ENCODE results near the gene TMEM150C. TPM values are rescaled to one million over a fixed set of nuclear protein-coding genes. Genes with fewer than 3 reads are reported as not detected.

The TMEM150C gene
- total RNA-seq, 1 experiment from 2014 or later, result 0.65 TPM

DNA sequence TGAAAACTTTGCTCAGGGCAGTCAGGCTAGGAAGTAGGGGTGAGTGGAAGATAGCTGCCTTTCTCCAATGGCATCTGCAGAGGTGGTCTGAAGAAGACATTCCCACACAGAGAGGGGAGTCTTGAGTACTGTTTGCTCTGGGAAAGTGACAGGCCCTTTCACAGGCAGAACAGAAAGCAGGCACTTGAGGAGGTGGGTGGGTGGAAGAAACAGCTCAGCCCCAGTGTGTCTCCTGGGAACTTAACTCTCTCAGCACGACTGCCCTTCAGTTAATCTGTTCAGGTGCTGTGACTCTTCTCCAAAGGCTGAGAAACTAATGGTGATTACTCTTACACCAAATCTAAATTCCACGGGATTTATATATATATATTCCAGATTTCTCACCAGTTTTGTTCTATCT is 103.1 kb downstream of the TMEM150C start:
- Histone ChIP-seq H3K9me3 (replicated peaks) (no peaks in the 10 kb centered on the region), H3K36me3 (peaks cover 80% of the 10 kb centered on the region), H3K27ac (no peak overlapping the region), H3K27me3 (no peaks in the 10 kb centered on the region), H3K4me3 (no peak overlapping the region), H3K4me1 (no peaks in the 10 kb centered on the region; the same call in 1 of the 2 replicates)
- DNase-seq, result no peak

DNA sequence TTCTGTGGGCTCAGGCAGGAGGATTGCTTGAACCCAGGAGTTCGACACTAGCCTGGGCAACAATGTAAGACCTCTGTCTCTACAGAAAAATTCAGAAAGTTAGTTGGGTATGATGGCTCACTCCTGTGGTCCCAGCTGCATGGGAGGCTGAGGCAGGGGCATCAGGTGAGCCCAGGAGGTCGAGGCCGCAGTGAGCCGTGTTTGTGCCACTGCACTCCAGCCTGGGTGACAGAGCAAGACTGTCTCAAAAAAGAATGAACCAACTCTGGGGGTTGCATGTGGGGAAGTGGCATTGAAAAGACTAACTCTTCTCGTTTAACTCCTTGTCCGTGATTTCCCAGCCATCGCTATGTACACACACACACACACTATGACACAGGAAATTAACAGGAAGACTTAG is 104.5 kb downstream of the TMEM150C start:
- peaks cover 85% of the 10 kb centered on the region for H3K36me3 ChIP-seq

DNA sequence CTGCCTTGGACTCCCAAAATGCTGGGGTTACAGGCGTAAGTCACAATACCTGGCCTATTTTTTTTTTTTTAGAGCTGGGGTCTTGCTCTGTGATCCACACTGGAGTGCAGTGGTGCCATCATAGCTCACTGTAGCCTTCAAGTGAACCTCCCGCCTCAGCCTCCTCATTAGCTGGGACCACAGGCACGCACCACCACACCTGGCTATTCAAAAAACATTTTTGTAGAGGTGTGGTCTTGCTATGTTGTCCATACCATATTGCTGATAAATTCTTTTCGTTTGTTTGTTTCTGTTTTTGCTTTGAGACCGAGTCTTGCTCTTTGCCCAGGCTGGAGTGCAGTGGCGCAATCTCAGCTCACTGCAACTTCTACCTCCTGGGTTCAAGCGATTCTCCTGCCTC is 109.8 kb downstream of the TMEM150C start:
- no peaks in the 10 kb centered on the region for H3K9me3 ChIP-seq (replicated peaks)
- H3K27me3 ChIP-seq, result no peaks in the 10 kb centered on the region
- no peak for DNase-seq
- H3K4me3 ChIP-seq, result no peak overlapping the region
- H3K36me3 ChIP-seq, result peaks cover 88% of the 10 kb centered on the region
- no peaks in the 10 kb centered on the region for H3K4me1 ChIP-seq
- no peak overlapping the region for H3K27ac ChIP-seq

More for the DNA sequence above, 104.5 kb downstream of the TMEM150C start:
- Histone ChIP-seq H3K9me3 (replicated peaks) (no peaks in the 10 kb centered on the region), H3K27ac (no peak overlapping the region), H3K4me1 (no peaks in the 10 kb centered on the region), H3K27me3 (no peaks in the 10 kb centered on the region), H3K4me3 (no peak overlapping the region)
- DNase-seq, result no peak

DNA sequence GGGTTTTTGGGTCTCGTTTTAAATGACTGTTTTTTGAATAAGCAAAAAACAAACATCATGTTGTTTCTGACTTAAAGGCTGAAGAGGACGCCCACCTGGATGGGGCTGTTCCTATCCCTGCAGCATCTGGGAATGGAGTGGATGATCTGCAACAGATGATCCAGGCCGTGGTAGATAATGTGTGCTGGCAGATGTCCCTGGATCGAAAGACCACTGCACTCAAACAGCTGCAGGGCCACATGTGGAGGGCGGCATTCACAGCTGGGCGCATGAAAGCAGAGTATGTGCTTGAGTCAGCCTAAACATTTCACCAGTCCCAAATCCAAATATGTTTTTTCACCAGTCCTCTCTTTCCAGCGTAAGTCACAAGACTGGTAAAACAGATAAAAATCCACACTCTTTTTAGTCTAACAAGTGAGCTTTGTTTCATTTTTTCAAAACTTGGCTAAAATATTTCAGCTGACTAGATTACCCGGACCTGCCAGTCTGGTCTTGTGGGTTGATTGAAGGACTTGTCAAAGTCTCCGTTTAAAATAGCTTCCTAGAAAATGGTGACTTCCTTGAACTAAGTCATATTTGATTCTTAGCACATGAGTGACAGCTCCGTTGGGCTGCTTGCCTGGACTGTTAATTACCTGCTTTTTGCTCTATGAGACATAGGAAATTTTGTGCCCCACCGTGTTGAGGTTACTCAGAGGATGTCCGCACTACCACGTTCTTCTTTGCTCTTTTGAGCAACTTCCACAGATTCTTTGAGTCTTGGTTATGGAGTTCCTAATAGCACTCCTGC is 110.6 kb downstream of the TMEM150C start:
- no peak for DNase-seq
- H3K27me3 ChIP-seq, result no peaks in the 10 kb centered on the region

DNA sequence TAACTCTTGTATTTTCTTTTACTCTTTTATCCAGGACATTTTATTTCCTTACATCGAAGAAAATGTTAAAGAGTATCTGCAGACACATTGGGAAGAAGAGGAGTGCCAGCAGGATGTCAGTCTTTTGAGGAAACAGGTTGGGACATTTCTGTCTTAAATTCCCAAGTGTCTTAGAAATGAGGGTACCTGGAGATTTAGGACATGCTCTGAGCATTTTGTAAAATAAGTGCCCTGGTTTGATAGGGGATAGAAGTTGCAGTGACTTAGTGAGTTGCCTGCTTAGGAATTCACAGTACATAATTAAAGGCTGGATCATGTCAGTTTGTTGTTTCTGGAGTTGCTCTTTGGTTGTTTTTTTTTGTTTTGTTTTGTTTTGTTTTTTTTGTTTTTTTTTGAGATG is 113.9 kb downstream of the TMEM150C start:
- Histone ChIP-seq H3K4me3 (no peak overlapping the region), H3K36me3 (peaks cover 57% of the 10 kb centered on the region), H3K9me3 (replicated peaks) (no peaks in the 10 kb centered on the region), H3K4me1 (no peaks in the 10 kb centered on the region), H3K27me3 (no peaks in the 10 kb centered on the region), H3K27ac (no peak overlapping the region)
- no peak for DNase-seq

More for the DNA sequence above, 110.6 kb downstream of the TMEM150C start:
- Histone ChIP-seq H3K36me3 (peaks cover 80% of the 10 kb centered on the region), H3K9me3 (replicated peaks) (no peaks in the 10 kb centered on the region), H3K4me3 (no peak overlapping the region), H3K4me1 (no peaks in the 10 kb centered on the region), H3K27ac (no peak overlapping the region)

DNA sequence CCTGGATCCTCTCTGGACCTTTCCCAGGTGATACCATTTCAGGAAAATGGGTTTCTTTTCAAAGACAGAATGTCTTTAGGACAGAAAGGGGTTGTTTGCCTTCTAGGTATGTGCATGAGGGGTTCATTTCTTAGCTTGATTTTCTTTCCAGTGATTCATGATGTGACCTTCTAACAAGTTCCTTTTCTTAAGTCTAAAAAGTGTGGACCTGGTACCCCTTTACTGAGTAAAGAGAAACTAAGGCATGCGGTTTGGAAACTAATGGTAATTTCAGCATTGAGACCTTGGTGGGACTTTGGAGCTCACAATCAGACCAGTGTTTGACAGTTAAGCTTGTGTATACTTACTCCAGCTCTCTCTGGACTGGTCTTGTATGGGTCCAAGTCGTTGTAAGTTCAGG is 122.7 kb downstream of the TMEM150C start:
- no peak for DNase-seq
- H3K4me1 ChIP-seq, result no peaks in the 10 kb centered on the region
- H3K27me3 ChIP-seq, result no peaks in the 10 kb centered on the region
- H3K36me3 ChIP-seq, result peaks cover 56% of the 10 kb centered on the region
- no peak overlapping the region for H3K4me3 ChIP-seq
- H3K9me3 ChIP-seq (replicated peaks), result no peaks in the 10 kb centered on the region; the same call in 1 of the 2 replicates
- H3K27ac ChIP-seq, result no peak overlapping the region

DNA sequence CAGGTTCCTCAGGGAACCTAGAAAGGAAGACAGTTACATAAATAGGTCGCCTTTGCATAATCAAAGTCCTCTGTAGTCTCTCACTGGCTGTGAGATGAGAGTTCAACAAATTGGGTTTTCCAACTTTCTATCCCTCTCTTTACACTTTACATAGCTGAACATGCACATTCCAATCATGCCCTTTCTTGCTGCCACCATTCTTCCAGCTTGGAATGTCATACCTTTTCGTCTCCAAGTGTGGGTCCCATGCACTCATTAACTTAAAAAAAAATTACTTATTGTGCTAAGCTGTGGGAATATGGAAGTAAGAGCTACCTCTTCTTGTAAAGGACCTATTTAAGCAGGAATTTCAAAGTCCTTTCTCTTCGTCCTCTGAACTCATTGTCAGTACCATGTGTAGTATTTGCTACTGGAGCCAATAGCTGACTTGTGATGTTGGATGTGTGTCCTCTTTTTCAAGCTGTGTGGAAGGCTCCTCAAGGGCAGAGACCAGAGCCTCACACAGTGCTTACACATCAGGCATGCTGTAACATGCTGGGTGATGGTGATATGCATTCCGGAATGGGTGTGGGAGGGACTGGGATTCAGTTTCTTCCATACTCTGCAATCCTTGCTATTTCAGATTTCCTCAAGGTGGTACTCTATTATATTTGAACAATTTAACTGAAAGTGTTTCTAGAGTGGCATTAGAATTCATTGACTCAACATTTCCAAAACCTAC is 124.3 kb downstream of the TMEM150C start:
- Histone ChIP-seq H3K9me3 (replicated peaks) (no peaks in the 10 kb centered on the region; the same call in 1 of the 2 replicates), H3K4me1 (no peaks in the 10 kb centered on the region), H3K36me3 (peaks cover 64% of the 10 kb centered on the region), H3K4me3 (no peak overlapping the region), H3K27me3 (no peaks in the 10 kb centered on the region), H3K27ac (no peak overlapping the region)
- DNase-seq, result no peak

DNA sequence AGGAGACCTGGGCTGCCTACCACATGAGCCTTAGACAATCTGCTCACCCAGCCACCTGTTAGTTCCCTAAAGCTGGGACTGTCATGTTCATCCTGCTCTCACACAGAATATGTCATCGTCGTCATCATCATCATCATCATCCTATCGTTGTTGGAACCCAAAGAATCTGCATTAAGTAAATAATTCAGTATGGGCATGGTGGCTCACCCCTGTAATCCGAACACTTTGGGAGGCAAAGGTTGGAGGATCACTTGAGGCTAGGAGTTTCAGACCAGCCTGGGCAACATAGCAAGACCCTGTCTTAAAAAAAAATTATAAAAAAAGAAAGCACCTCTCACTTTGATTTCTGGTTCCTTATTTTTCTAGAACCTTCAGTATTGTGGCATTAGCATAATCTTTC is 125.0 kb downstream of the TMEM150C start:
- no peaks in the 10 kb centered on the region; the same call in 1 of the 2 replicates for H3K9me3 ChIP-seq (replicated peaks)
- no peaks in the 10 kb centered on the region for H3K27me3 ChIP-seq
- H3K27ac ChIP-seq, result no peak overlapping the region
- no peaks in the 10 kb centered on the region for H3K4me1 ChIP-seq
- peaks cover 61% of the 10 kb centered on the region for H3K36me3 ChIP-seq
- no peak for DNase-seq
- no peak overlapping the region for H3K4me3 ChIP-seq

DNA sequence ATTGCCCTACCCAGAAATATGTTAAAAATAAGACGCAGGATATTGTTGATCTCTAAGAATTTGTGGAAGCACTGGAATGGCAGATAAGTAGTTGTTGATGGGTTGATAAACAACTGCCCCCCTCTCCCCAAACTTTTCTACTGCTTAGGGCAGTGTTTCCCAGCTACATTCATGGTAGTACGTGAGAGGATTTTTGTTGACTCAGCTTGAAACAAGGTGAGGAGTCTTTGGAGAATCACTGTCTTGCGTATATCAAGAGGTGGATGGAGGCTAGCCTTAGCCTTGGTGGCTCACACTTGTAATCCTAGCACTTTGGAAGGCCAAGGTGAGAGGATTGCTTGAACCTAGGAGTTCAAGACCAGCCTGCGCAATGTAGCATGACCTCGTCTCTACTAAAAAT is 125.7 kb downstream of the TMEM150C start:
- no peaks in the 10 kb centered on the region; the same call in 1 of the 2 replicates for H3K9me3 ChIP-seq (replicated peaks)
- no peaks in the 10 kb centered on the region for H3K27me3 ChIP-seq
- no peak overlapping the region for H3K27ac ChIP-seq
- peaks cover 59% of the 10 kb centered on the region for H3K36me3 ChIP-seq
- H3K4me1 ChIP-seq, result no peaks in the 10 kb centered on the region
- H3K4me3 ChIP-seq, result no peak overlapping the region
- no peak for DNase-seq

DNA sequence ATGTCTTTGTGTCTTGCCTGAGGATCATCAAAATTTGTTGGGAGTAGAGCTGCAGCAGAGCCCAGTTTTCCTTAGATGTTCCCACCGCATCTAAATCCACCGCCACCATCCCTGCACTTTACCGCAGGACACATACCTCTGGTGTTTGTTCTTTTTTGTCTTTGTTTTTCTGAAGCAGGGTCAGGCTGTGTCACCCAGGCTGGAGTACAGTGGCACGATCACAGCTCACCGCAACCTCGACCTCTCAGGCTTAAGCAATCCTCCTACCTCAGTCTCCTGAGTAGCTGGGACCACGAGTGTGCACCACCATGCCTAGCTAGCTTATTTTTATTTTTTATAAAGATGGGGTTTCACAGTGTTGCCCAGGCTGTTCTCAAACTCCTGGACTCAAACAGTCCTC is 126.8 kb downstream of the TMEM150C start:
- H3K9me3 ChIP-seq (replicated peaks), result no peaks in the 10 kb centered on the region; the same call in 1 of the 2 replicates
- no peaks in the 10 kb centered on the region for H3K27me3 ChIP-seq
- H3K27ac ChIP-seq, result no peak overlapping the region
- no peak overlapping the region for H3K4me3 ChIP-seq
- peaks cover 53% of the 10 kb centered on the region for H3K36me3 ChIP-seq
- DNase-seq, result no peak
- H3K4me1 ChIP-seq, result no peaks in the 10 kb centered on the region

DNA sequence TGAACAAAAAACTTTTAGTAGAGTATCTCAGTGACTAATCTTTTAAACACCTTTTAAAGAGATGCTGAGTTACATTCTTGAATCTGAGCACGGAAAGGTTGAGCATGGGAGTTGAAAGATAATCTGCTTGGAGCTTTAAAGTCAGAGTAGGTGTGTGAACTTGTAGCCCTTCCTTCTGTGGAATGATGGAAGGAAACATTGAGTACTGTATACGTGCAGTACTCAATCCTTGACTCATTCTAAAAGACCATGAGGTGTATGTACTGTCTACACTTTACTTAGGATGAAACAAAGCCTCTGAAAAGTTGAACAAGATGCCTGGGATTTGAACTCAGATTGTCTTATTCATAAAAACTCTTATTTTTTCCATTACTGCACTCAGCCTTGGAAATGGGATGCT is 128.0 kb downstream of the TMEM150C start:
- Histone ChIP-seq H3K4me3 (no peak overlapping the region), H3K27me3 (no peaks in the 10 kb centered on the region), H3K36me3 (peaks cover 44% of the 10 kb centered on the region), H3K9me3 (replicated peaks) (no peaks in the 10 kb centered on the region), H3K27ac (no peak overlapping the region), H3K4me1 (no peaks in the 10 kb centered on the region)
- DNase-seq, result no peak

Other genes starting within 250 kb of the TMEM150C start
- 188 and 200 TPM in 2 replicates for gene HNRNPD, start 188.0 kb downstream of the TMEM150C start, total RNA-seq (2014; rRNA removed; shearing (Covaris generic))
- gene HNRNPDL, start 131.5 kb downstream of the TMEM150C start, total RNA-seq (2014; rRNA removed; shearing (Covaris generic)), result 384 and 414 TPM in 2 replicates
- 98.9 and 107 TPM in 2 replicates for gene ENOPH1, start 131.4 kb downstream of the TMEM150C start, total RNA-seq (2014; rRNA removed; shearing (Covaris generic))
- 78.1 and 86.0 TPM in 2 replicates for gene SCD5, start 236.8 kb upstream of the TMEM150C start, total RNA-seq (2014; rRNA removed; shearing (Covaris generic))

All from SJCRH30 (cell line).